HG03378 (cell line): ENCODE results near the gene MACROD2.

Experiments
- ATAC-seq: cut with Tn5 transposase; IDR thresholded peaks from one replicate; pipeline ENCODE4 v1.9.1; 2021; ENCODE audit warnings: mild to moderate bottlenecking, moderate library complexity; ENCODE audit not compliant: unreplicated experiment

Gene MACROD2

GRCh38 chr20:14782731-14783130 is 787.4 kb downstream of the MACROD2 start:
- no peak for ATAC-seq

GRCh38 chr20:14783766-14784165 is 788.5 kb downstream of the MACROD2 start:
- ATAC-seq: no peak

GRCh38 chr20:14785065-14785743 is 789.9 kb downstream of the MACROD2 start:
- ATAC-seq: no peak

- no peak for ATAC-seq
Observed at GRCh38 chr20:14790190-14790589, 794.9 kb downstream of the MACROD2 start.

- no peak for ATAC-seq
Observed at GRCh38 chr20:14790771-14791620, 795.7 kb downstream of the MACROD2 start.

GRCh38 chr20:14792915-14793314 is 797.6 kb downstream of the MACROD2 start:
- ATAC-seq: no peak

- ATAC-seq: no peak
Observed at GRCh38 chr20:14799545-14800216, 804.4 kb downstream of the MACROD2 start.

GRCh38 chr20:14800707-14801425 is 805.5 kb downstream of the MACROD2 start:
- no peak for ATAC-seq

- peak; percentile 58 for ATAC-seq
Observed at GRCh38 chr20:14801591-14802325, 806.4 kb downstream of the MACROD2 start.

GRCh38 chr20:14807224-14807623 is 811.9 kb downstream of the MACROD2 start:
- ATAC-seq: no peak

- ATAC-seq: no peak
Observed at GRCh38 chr20:14815340-14815739, 820.0 kb downstream of the MACROD2 start.

GRCh38 chr20:14816471-14816870 is 821.2 kb downstream of the MACROD2 start:
- no peak for ATAC-seq

GRCh38 chr20:14817101-14817500 is 821.8 kb downstream of the MACROD2 start:
- no peak for ATAC-seq

- no peak for ATAC-seq
Observed at GRCh38 chr20:14820771-14821170, 825.5 kb downstream of the MACROD2 start.

GRCh38 chr20:14821251-14821650 is 825.9 kb downstream of the MACROD2 start:
- no peak for ATAC-seq

GRCh38 chr20:14824996-14825395 is 829.7 kb downstream of the MACROD2 start:
- no peak for ATAC-seq

- ATAC-seq: no peak
Observed at GRCh38 chr20:14826543-14827313, 831.4 kb downstream of the MACROD2 start.

- ATAC-seq: no peak
Observed at GRCh38 chr20:14828459-14828858, 833.1 kb downstream of the MACROD2 start.

GRCh38 chr20:14829906-14830305 is 834.6 kb downstream of the MACROD2 start:
- peak; percentile 55 for ATAC-seq

GRCh38 chr20:14830466-14830865 is 835.1 kb downstream of the MACROD2 start:
- peak; percentile 81 for ATAC-seq
